EH (cell line): ENCODE results near the gene RASAL2.

Source experiments
- DNase-seq: peaks from one replicate; pipeline ENCODE4 v3.0.0-alpha.2; 2015; ENCODE audit warnings: low read depth

Gene RASAL2

GRCh38 chr1:178093951-178094738 is at the start of gene RASAL2:
Gene RASAL2 (plus strand): TSS chr1:178094104. CDS start chr1:178094493, 389 bp downstream.
- DNase-seq: peak; percentile 76

- DNase-seq: no peak
Observed at GRCh38 chr1:178046591-178047270, 47.2 kb upstream of the RASAL2 start.

- DNase-seq: peak; percentile 36
Observed at GRCh38 chr1:178047403-178048093, 46.4 kb upstream of the RASAL2 start.

- DNase-seq: peak; percentile 74
Observed at GRCh38 chr1:178048426-178048825, 45.5 kb upstream of the RASAL2 start.

- no peak for DNase-seq
Observed at GRCh38 chr1:178048883-178049282, 45.0 kb upstream of the RASAL2 start.

- DNase-seq: no peak
Observed at GRCh38 chr1:178050084-178050483, 43.8 kb upstream of the RASAL2 start.

GRCh38 chr1:178051071-178051470 is 42.8 kb upstream of the RASAL2 start:
- no peak for DNase-seq

GRCh38 chr1:178052650-178053461 is 41.0 kb upstream of the RASAL2 start:
- peak; percentile 78 for DNase-seq

DNA sequence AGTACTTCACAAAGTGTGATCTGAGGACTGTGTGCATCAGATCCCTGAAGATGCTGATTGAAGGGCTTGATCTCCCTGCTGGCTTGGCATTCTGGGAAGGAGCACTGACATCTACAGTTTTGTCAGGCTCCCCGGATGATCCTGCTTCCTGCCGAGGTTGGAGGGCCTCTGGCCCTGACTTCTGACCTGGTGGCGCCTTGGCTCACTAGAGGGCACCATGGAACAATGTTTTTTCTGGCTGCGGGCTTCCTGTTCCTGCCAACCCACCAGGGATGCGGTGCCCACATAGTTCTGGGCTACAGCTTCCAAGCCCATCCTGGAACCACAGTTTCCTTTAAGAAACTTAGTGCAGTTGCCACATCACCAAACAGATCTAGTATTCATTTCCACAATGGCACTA is 38.8 kb upstream of the RASAL2 start:
- DNase-seq: peak; percentile 53

- DNase-seq: peak; percentile 37
Observed at GRCh38 chr1:178055779-178056471, 38.0 kb upstream of the RASAL2 start.

DNA sequence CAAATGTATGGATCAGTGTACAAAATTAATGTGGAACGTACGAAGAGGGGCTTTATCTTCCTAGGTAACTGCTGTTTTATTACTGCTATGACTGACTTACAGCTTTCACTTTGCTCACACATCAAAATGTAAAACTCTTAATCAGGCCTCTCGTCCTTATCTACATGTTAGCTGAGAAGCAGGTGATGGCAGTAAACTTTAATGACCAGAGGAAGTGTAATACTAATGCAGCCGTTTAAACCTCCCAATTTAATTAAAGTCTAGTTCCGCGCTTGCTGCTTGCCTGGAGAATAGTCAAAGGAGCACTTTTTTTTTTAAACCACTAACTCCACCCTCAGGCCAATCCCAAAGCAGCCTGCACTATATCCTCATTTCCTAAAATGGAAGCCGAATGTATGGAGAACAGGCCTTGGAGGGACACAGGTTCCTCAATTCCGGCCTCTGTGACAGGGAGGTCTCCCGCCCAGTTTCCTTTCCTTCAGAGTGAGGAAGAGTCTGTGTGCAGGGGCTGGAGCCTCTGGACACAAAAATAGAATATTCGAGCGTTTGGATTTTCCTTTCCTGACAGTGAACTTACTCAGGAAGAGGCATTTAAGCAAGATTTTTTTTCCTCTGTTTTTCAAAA is 36.7 kb upstream of the RASAL2 start:
- no peak for DNase-seq

DNA sequence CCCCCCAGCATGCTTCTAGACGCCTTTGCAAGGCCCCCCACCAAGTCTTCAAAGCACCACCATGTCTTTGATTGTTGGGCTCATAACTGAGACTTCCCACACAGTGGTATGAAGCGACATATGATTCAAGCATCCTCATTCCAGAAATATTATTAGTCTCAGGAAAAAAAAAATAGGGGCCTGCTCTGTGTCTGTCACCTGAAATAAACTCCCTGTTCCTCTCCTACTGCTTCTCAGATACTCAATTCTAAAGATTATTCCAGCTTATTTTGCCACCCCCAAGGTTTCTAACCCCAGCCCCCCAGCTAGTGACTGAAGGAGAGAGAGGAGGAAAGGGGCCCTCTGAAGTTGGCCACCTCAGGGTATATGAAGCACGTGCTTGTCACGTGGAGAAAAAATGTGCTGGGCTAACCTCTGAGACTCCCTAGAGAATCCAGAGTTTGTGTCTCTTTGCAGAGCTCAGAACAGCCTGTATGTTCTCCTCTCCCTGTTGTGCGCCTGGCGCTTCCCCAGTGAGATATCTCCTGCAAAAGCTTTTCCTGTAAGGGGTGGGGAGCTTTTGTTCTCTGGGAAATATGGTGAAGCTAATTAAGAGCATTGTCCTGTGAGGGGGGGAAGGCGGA is 35.9 kb upstream of the RASAL2 start:
- peak; percentile 84 for DNase-seq

- DNase-seq: peak; percentile 97
Observed at GRCh38 chr1:178060789-178061556, 32.9 kb upstream of the RASAL2 start.

- DNase-seq: no peak
Observed at GRCh38 chr1:178061620-178062019, 32.3 kb upstream of the RASAL2 start.

- DNase-seq: no peak
Observed at GRCh38 chr1:178064191-178064821, 29.6 kb upstream of the RASAL2 start.

DNA sequence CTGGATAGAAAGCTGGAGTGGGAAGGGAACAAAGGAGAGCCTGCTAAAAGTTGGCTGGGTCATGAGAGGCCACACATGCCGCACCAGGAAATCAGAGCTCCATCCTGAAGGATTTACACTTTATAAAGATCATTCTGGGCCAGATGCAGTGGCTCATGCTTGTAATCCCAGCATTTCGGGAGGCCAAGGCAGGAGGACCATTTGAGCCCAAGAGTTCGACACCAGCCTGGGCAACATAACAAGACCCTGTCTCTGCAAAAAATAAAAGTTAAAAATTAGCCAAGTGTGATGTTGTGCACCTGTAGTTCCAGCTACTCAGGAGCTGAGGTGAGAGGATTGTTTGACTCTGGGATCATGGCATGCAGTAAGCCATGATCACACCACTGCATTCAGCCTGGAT is 28.7 kb upstream of the RASAL2 start:
- DNase-seq: no peak

- DNase-seq: no peak
Observed at GRCh38 chr1:178066296-178066907, 27.5 kb upstream of the RASAL2 start.

DNA sequence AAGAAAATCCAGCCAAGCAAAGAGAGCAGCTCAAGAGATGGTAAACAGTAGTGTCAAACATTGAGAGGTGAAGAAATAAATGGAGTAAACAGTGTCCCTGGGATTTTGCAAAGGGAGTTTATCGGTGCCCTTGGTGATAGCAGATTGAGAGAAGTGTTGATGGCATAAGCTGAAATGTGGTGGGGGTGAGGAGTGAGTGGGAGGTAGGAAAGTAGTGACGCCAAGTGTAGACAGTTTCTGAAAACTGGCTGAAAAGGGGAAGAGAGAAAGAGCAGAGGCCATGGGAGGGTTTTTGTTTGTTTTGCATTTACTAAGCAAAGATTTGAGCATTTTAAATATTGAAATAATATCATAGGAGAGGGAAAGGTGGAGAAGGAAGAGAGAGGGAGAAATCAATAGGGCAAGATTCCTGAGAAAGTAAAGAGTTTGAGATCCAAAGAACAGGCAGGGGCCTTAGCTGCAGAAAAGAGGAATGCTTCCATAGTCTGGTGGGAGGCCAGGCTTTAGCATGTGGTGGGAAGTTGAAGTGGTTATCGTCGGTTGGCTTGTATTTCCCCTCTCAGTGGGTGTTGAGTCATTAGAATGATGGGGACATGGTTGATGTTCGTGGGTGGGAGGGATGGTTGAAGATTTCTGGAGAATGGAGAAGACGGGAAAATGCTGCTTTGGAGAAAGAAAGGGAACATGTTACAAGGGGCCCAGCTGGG is 26.8 kb upstream of the RASAL2 start:
- no peak for DNase-seq
